ENCODE data around the gene ALOXE3. TPM values are rescaled to one million over a fixed set of nuclear protein-coding genes. Genes with fewer than 3 reads are reported as not detected.

ALOXE3 gene
- total RNA-seq, 2 experiments from 2014 or later, result not detected

DNA sequence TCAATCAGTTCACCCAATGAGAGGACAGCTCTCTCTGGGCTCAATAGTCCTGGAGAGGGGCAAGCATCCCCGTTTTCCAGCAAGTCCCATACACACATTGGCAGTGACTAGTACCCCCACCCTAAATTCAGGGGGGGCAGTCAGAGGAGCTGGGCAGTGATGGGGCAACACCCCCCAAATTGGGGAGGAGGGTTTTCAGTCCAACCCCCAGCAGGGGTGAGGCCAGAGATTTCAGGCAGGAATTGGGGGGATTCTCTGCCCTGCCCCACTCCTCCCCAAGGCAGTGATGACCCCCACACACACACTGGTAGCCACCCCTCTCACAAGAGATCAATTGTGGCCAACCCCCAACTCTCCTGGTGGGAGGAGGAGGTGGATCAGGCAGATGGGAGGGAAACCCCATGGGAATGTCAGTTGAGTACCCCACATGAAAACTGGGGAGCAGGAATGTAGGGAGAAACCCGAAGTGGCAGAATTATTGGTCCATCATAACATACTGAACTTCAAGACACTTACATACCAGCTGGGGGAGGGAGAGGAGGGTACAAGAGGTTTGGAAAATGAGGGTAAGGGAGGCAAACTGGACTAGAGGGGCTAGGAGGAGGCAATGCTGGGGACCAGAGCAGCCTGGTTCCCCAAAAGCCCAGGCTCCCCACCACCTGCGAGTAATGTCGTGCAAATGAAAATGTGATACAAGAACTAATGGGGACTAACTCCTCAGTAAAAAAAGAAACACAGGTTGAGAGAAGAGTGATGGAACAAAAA lies 41.3 kb upstream of the ALOXE3 start:
- H3K27ac Mint-ChIP-seq, result peak overlapping the region; percentile 67
- POLR2A ChIA-PET, result interaction anchor here (1.2 to 14.8 kb wide), 4 partner anchors 12 to 88 kb away, joined by 4 to 384 read pairs (median 9); partner anchors contain the start of genes AURKB and CTC1
- peaks cover 49% of the 10 kb centered on the region for H3K4me1 Mint-ChIP-seq
- no peaks in the 10 kb centered on the region for H3K27me3 Mint-ChIP-seq
- H3K4me3 Mint-ChIP-seq, result peak overlapping the region; percentile 48
- no peak for ATAC-seq (ENCODE audit: low read depth)
- DNase-seq, result no peak
- H3K36me3 Mint-ChIP-seq, result peaks cover 21% of the 10 kb centered on the region
- H3K9me3 Mint-ChIP-seq, result no peaks in the 10 kb centered on the region

DNA sequence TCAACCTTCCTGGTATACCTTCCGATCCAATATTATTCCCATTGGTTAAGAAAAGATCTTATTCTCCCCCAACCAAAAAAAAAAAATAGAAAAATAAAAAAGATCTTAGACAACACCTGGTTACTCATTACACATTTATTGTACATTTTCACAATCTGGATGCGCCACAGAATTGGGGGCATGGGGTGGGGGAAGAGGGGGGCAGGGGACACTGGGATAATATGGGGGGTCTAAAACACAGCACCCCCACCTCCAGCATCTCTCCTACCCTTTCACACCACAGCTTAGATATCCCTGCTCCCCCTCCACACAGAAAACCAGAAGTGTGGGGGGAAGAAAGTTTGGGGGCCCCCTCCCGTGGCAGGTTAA lies 40.7 kb upstream of the ALOXE3 start:
- H3K27me3 Mint-ChIP-seq, result no peaks in the 10 kb centered on the region
- no peaks in the 10 kb centered on the region for H3K9me3 Mint-ChIP-seq
- peaks cover 48% of the 10 kb centered on the region for H3K4me1 Mint-ChIP-seq
- POLR2A ChIA-PET, result interaction anchor here (0.8 to 14.8 kb wide), 6 partner anchors 13 to 88 kb away, joined by 3 to 384 read pairs (median 6); partner anchors contain the start of genes AURKB, CTC1 and HES7
- peak overlapping the region; percentile 67 for H3K4me3 Mint-ChIP-seq
- ATAC-seq (ENCODE audit: low read depth) (no peak), DNase-seq (no peak)
- peaks cover 21% of the 10 kb centered on the region for H3K36me3 Mint-ChIP-seq
- H3K27ac Mint-ChIP-seq, result peak overlapping the region; percentile 87

DNA sequence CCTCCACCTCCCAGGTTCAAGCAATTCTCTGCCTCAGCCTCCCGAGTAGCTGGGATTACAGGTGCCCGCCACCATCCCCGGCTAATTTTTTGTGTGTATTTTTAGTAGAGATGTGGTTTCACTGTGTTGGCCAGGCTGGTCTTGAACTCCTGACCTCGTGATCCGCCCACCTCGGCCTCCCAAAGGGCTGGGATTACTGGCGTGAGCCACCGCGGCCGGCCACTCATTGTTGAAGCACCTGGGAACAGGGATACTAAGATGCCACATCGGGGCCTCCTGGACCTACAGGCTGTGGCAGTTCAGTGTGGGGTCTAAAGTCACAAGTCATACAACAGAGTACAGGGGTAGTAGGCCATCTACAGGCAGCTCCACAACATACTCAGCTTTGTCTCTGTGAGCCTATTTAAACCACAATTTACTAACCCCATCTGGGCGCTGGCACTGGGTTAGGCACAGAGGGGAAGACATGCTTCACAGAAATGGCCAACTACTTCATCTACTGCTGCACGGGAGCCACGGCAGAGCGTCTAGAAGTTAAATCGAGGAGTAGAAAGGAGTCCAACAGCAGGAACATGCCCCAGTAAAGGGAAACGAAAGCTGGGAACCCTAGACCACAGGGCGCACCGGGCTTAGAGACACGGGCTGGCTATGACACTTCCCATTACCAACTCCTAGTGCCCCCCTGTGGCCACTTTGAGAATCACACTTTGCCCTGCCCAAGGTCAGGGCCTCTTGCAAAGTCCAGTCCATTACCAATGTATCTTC lies 40.1 kb upstream of the ALOXE3 start:
- peak overlapping the region; percentile 67 for H3K4me3 Mint-ChIP-seq
- H3K27me3 Mint-ChIP-seq, result no peaks in the 10 kb centered on the region
- H3K27ac Mint-ChIP-seq, result peak overlapping the region; percentile 87
- no peaks in the 10 kb centered on the region for H3K9me3 Mint-ChIP-seq
- H3K4me1 Mint-ChIP-seq, result peaks cover 48% of the 10 kb centered on the region
- H3K36me3 Mint-ChIP-seq, result peaks cover 21% of the 10 kb centered on the region
- DNase-seq (peak; percentile 84), ATAC-seq (ENCODE audit: low read depth) (peak; percentile 4)
- POLR2A ChIA-PET, result interaction anchor here (0.8 to 14.8 kb wide), 6 partner anchors 14 to 89 kb away, joined by 3 to 384 read pairs (median 6); partner anchors contain the start of genes AURKB, CTC1 and HES7

DNA sequence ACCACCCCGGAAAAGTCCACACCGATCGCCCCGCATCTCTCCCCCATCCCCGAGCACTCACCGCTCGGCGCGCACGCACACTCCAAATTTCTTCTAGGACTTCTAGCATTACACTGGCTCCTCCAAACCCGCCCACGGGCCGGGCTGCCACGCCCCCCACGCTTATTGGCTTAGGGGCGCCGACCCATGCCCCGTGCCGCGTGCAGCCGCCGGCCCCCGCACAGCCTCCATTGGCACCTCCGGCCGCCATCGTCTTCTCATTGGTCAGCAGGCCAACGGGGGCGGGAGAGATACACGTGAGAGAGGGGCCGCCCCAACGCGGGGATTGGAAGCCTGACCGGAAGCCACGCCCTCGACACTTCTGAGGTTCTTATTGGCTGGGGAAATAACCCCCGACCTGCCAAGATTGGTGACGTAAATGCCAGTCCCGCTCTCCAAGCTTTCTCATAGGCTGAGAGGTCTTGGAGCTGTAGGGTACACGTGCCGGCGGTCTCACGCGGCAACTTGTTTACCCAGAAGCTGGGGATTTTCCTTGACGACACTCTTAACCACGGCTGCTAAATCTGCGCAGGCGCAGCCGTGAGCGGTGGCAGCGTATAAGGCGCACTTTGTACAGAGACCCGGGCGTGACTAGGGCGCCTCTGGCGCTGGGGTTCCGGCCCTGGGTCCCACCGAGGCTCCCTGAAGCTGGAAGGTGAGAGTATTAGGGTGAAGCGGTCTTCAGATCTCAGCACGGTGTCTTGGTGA lies 38.1 kb upstream of the ALOXE3 start:
- peak; percentile 99 for DNase-seq
- no peaks in the 10 kb centered on the region for H3K9me3 Mint-ChIP-seq
- H3K36me3 Mint-ChIP-seq, result peaks cover 16% of the 10 kb centered on the region
- H3K27me3 Mint-ChIP-seq, result no peaks in the 10 kb centered on the region
- POLR2A ChIA-PET, result interaction anchor here (0.6 to 14.8 kb wide), 22 partner anchors 8 to 470 kb away, joined by 3 to 384 read pairs (median 4); partner anchors contain the start of genes BORCS6, CNTROB, CTC1 and TMEM107
- peaks cover 54% of the 10 kb centered on the region for H3K4me1 Mint-ChIP-seq
- H3K27ac Mint-ChIP-seq, result no peak overlapping the region
- ATAC-seq (ENCODE audit: low read depth), result peak; percentile 77
- no peak overlapping the region for H3K4me3 Mint-ChIP-seq

DNA sequence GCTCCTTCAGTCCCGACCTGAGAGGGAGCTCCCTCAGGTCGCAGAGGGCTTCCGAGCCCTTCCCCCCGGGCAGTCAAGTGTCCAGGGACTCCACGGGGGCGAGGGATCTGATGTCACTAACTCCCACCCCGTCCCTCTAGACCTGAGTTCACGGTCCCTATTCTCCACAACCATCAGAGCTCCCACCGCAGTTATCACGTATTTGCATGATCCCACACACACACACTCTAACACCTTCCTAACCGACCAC lies 37.6 kb upstream of the ALOXE3 start:
- Mint-ChIP-seq H3K27me3 (no peaks in the 10 kb centered on the region), H3K4me1 (peaks cover 49% of the 10 kb centered on the region), H3K4me3 (no peak overlapping the region), H3K9me3 (no peaks in the 10 kb centered on the region), H3K27ac (no peak overlapping the region), H3K36me3 (peaks cover 11% of the 10 kb centered on the region)
- ATAC-seq (ENCODE audit: low read depth) (no peak), DNase-seq (no peak)
- POLR2A ChIA-PET, result interaction anchor here (0.6 to 14.8 kb wide), 14 partner anchors 8 to 224 kb away, joined by 3 to 384 read pairs (median 4); partner anchors contain the start of genes BORCS6, CNTROB, CTC1 and TMEM107

DNA sequence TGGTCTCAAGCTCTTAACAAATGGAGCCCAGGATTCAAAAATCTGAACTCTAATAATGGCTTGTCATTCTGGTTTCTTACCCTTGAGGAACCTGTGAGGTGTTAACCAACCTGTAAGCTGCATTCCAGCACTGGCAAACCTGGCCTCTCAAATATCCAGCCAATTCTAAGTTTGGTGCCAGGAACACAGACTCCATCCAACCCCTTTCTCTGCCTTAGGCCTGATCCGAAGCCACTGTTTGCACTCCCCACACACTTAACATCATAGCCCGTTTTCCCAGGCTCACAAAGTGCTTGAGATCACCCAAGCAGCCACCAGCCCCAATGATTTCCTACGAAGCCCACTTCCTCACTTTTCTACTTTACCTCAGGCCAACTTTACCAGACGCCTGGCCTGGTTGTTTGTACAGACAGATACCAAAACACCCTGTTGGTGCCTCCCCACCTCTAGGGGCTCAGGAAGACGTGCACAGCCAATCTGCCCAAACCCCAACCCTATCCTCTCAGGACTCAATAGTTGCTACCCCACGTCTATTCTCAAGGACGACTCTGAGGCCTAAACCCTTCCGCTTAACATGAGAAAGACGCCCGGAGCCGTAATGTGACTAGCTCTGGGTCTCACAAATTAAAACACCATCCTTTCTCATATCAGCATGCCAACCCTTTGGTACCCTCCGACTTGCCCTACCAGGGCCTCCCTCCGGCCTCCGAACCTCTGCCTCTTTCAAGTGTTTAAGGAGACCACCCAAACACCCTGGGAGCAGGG lies 37.1 kb upstream of the ALOXE3 start:
- Mint-ChIP-seq H3K4me1 (peaks cover 46% of the 10 kb centered on the region), H3K36me3 (peaks cover 7% of the 10 kb centered on the region)
- POLR2A ChIA-PET, result interaction anchor here (1.0 to 14.8 kb wide), 10 partner anchors 9 to 224 kb away, joined by 3 to 384 read pairs (median 6); partner anchors contain the start of genes BORCS6, CNTROB, CTC1 and TMEM107

DNA sequence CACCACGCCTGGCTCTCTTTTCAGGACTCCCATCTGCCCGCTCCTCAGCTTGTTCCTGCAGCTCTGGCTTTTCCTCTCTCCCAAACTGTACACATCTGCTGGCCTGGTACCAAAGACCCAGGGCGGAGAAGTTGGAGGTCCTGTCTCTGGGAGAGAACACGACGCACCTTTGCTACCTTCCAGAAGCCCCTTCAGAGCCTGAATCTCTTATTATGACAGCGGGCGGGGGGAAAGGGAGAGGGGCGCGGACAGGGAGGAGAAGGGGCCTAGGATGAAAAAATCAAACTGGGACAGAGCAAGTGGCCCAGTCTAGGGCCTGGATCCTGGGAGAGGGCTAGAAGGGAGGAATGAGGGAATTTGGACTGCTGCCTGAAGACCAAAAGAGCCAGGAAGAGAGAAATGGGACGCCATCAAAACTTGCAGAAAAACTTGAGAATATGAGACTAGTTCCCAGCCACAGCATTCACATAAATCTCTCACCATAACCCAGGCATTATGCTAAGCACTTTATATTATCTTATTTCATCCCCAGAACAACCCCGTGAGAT lies 36.4 kb upstream of the ALOXE3 start:
- H3K36me3 Mint-ChIP-seq, result peaks cover 3% of the 10 kb centered on the region
- POLR2A ChIA-PET, result interaction anchor here (0.6 to 14.8 kb wide), 6 partner anchors 10 to 93 kb away, joined by 4 to 384 read pairs (median 6); partner anchors contain the start of genes CTC1 and TMEM107
- H3K9me3 Mint-ChIP-seq, result no peaks in the 10 kb centered on the region
- peaks cover 44% of the 10 kb centered on the region for H3K4me1 Mint-ChIP-seq
- ATAC-seq (ENCODE audit: low read depth), result no peak
- H3K27me3 Mint-ChIP-seq, result no peaks in the 10 kb centered on the region
- no peak overlapping the region for H3K4me3 Mint-ChIP-seq
- H3K27ac Mint-ChIP-seq, result no peak overlapping the region
- DNase-seq, result no peak

More for the DNA sequence above, 37.1 kb upstream of the ALOXE3 start:
- Mint-ChIP-seq H3K27me3 (no peaks in the 10 kb centered on the region), H3K9me3 (no peaks in the 10 kb centered on the region), H3K4me3 (no peak overlapping the region), H3K27ac (no peak overlapping the region)
- DNase-seq, result no peak
- ATAC-seq (ENCODE audit: low read depth), result no peak

DNA sequence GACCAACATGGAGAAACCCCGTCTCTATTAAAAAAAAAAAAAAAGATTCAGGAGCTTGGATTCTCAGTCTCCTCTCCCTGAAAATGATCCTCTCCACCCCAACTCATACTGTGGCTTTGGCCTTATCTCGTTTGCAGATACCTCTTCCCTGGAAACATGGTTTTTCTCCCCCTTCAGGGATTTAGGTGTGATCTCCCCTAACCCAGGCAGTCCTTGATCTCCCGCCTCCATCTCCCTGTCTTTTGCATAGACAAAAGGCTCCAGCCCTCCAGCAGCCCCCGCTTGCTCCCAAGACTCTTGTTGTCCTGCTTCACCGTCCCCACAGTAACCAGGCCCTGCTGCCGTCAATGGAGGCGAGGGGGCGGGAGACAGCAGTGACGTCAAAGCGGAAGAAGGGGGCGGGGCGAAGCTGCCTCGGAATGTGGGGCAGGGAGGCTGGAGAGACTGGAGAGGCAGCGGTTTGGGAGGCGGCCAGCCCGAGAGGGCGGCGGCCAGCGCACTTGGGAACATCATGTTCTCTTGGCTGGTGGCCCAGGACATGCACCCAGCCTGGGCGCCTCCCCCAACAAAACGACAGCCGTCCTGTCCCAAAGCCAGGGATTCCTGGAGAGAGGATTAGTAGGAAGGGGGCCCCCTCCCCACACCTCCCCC lies 35.8 kb upstream of the ALOXE3 start:
- DNase-seq, result peak; percentile 89
- Mint-ChIP-seq H3K27ac (no peak overlapping the region), H3K27me3 (no peaks in the 10 kb centered on the region), H3K36me3 (peaks cover 5% of the 10 kb centered on the region), H3K4me1 (peaks cover 44% of the 10 kb centered on the region), H3K4me3 (no peak overlapping the region), H3K9me3 (no peaks in the 10 kb centered on the region)
- peak; percentile 0 for ATAC-seq (ENCODE audit: low read depth)
- POLR2A ChIA-PET, result interaction anchor here (0.6 to 14.8 kb wide), 8 partner anchors 9 to 94 kb away, joined by 4 to 384 read pairs (median 6); partner anchors contain the start of genes CTC1 and TMEM107

DNA sequence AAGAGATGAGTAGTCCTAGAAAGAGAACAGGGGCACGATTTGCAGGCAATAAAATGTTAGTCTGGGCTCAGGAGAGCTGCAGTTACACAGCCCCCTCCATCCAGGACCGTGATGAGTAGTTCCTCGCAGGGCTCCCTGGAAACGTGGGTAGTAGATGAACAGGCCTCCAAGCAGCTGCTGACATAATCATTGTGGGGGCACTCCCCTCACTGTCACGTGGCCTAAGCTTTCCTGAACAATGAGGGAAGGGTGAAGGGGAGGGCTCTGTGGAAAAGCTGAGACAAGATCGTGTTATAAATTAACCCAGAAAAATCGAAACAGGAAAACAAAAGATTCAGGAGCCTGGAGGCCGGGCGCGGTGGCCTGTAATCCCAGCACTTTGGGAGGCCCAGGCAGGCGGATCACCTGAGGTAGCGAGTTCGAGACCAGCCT lies 35.2 kb upstream of the ALOXE3 start:
- no peak for DNase-seq
- Mint-ChIP-seq H3K27ac (no peak overlapping the region), H3K4me1 (peaks cover 39% of the 10 kb centered on the region), H3K36me3 (peaks cover 4% of the 10 kb centered on the region), H3K9me3 (no peaks in the 10 kb centered on the region), H3K4me3 (peak overlapping the region; percentile 68), H3K27me3 (no peaks in the 10 kb centered on the region)
- POLR2A ChIA-PET, result interaction anchor here (0.6 to 14.8 kb wide), 7 partner anchors 9 to 94 kb away, joined by 4 to 384 read pairs (median 7); partner anchors contain the start of genes CTC1 and TMEM107
- ATAC-seq (ENCODE audit: low read depth), result no peak

DNA sequence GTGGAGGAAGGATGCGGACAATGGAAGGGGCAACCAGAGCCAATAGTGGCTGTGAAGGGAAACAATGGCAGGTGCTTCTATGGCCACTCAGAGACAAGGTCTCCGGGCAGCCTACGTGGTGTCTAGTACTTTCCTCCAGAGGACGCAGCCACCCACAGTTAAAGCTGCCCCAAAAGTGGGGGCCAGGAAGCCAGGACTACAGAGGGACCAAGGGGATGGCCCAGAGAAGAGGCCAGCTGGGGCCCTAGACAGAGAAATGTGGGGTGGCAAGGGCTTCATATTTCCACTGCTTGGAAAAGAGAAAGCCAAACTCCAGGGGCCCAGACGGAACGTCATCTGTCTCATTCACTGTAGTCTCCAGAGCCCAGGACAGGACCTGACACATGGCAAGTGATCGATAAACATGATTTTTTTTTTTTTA lies 34.7 kb upstream of the ALOXE3 start:
- Mint-ChIP-seq H3K4me1 (peaks cover 37% of the 10 kb centered on the region), H3K9me3 (no peaks in the 10 kb centered on the region), H3K27ac (no peak overlapping the region), H3K36me3 (peaks cover 2% of the 10 kb centered on the region), H3K4me3 (peak overlapping the region; percentile 95), H3K27me3 (no peaks in the 10 kb centered on the region)
- DNase-seq, result no peak
- POLR2A ChIA-PET, result interaction anchor here (1.3 to 14.8 kb wide), 5 partner anchors 8 to 95 kb away, joined by 4 to 384 read pairs (median 7); partner anchors contain the start of genes CTC1 and TMEM107
- no peak for ATAC-seq (ENCODE audit: low read depth)

DNA sequence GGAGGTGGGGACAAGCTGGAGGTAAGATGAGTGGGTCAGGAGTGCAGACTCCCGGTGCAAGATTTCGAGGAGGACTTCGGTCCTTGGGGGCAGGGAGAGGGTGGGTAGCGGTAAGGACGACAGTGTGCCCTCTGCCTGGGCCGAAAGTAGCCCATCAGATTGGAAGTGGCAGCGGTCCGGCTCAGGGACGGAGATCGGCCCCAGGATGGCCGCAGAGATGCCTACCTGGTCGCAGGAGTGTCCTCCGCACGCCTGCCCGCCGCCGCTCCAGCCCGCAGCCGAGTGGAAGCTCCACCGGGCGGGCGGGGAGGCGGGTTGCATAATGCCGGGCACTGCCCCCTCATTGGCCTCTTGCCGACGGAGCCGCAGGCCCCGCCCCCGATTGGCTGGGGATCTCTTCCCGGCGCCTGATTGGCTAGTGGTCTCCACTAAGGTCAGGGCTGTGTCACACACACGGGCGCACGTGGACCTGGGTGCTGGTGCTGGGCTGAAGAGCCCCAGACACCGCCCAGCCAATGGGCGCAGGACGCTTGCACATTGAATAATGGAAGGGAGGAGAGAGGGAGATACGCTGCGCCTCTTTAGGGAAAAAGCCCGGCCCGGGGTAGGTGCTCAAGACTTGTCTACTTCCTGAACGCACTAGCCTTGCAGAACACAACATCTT lies 33.9 kb upstream of the ALOXE3 start, which contains the start of gene PER1:
Gene PER1, minus strand, starts transcription at position 293 of the 664 bp plus-strand sequence. CDS start 1,698 bp downstream, outside the sequence.
- H3K9me3 Mint-ChIP-seq, result no peaks in the 10 kb centered on the region
- peak; percentile 33 for ATAC-seq (ENCODE audit: low read depth)
- DNase-seq, result peak; percentile 90
- H3K27me3 Mint-ChIP-seq, result no peaks in the 10 kb centered on the region
- peak within 1 kb of the TSS; percentile 95 for H3K4me3 Mint-ChIP-seq
- H3K27ac Mint-ChIP-seq, result no peak within 1 kb of the TSS
- H3K36me3 Mint-ChIP-seq, result peaks cover 4% of the 10 kb centered on the region
- POLR2A ChIA-PET, result interaction anchor here (0.8 to 14.8 kb wide), 9 partner anchors 9 to 143 kb away, joined by 3 to 384 read pairs (median 4); partner anchors contain the start of genes CTC1, HES7 and SLC25A35
- peaks cover 37% of the 10 kb centered on the region for H3K4me1 Mint-ChIP-seq
